Measurements from ENCODE around the gene SLC35B1. TPM values are rescaled to one million over a fixed set of nuclear protein-coding genes. Genes with fewer than 3 reads are reported as not detected.
A peak's percentile ranks its signal among the peaks of the same experiment; 100 is the strongest.

The SLC35B1 gene
- total RNA-seq, 1 donor from 2014 or later, result 67.4 TPM

DNA sequence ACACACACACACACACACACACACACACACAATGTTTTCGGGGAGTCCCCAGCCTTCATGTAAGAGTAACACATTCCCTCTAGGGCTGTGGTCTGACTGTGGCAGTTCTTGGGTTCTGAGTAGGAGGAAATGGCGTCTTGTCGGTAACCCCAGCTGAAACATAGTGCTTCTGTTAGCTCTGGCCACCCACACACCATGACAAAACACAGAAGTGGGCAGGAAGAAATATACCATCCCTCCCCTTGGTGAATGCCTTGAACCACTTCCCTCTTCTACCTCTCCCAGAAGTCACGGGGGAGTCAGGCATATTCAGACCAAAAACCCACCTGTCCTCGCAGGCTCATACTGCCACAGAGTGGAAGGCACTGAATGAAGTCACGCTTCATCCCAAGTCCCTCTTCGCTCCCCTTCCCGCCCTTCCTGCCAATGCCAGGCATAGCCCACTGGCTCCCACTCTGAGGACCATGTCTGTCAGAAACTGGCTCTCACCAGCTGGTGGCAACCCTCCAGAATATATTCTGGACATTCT lies 11.5 kb downstream of the SLC35B1 start:
- Mint-ChIP-seq H3K27ac (no peak overlapping the region), H3K36me3 (ENCODE audit: insufficient read depth) (peaks cover 10% of the 10 kb centered on the region), H3K9me3 (ENCODE audit: low read depth) (no peaks in the 10 kb centered on the region), H3K4me3 (ENCODE audit: low read depth) (no peak overlapping the region), H3K27me3 (peaks cover 22% of the 10 kb centered on the region), H3K4me1 (ENCODE audit: low read depth) (peaks cover 4% of the 10 kb centered on the region)
- no peak for DNase-seq (ENCODE audit: low spot score, unreplicated experiment)
- no peak for TF ChIP-seq CTCF (IDR thresholded peaks at IDR 0.05; ENCODE audit: unreplicated experiment)

DNA sequence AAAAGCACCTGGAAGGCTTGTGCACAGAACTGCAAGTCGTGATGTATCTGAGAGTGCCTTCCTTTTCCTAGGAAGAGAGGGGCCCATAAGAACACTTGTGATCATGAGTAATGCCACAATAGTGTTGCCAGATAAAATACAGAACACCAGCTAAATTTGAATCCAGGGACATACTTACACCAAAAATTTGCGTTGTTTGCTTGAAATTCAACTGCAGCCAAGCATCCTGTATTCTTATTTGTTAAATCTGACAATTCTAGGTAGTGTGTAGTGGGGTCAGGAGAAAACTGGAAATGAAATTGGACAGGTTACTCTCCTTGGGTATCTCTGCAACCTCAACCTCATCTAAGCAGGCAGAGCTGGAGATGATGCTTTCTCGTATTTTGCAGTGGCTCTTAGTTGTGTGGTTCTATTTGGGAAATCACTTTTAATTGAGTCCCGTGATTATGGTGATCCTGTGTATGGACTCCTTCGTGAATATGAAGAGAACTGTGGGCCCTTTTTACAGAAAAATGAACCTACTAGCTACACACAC lies 12.0 kb downstream of the SLC35B1 start:
- TF ChIP-seq CTCF (IDR thresholded peaks at IDR 0.05; ENCODE audit: unreplicated experiment), result no peak
- peaks cover 26% of the 10 kb centered on the region for H3K27me3 Mint-ChIP-seq
- no peak overlapping the region for H3K27ac Mint-ChIP-seq
- no peaks in the 10 kb centered on the region for H3K9me3 Mint-ChIP-seq (ENCODE audit: low read depth)
- no peak for DNase-seq (ENCODE audit: low spot score, unreplicated experiment)
- H3K4me1 Mint-ChIP-seq (ENCODE audit: low read depth), result peaks cover 4% of the 10 kb centered on the region
- peaks cover 5% of the 10 kb centered on the region for H3K36me3 Mint-ChIP-seq (ENCODE audit: insufficient read depth)
- H3K4me3 Mint-ChIP-seq (ENCODE audit: low read depth), result no peak overlapping the region

- peaks cover 26% of the 10 kb centered on the region for H3K27me3 Mint-ChIP-seq
- no peak overlapping the region for H3K4me3 Mint-ChIP-seq (ENCODE audit: low read depth)
- H3K9me3 Mint-ChIP-seq (ENCODE audit: low read depth), result no peaks in the 10 kb centered on the region
- H3K27ac Mint-ChIP-seq, result no peak overlapping the region
- H3K36me3 Mint-ChIP-seq (ENCODE audit: insufficient read depth), result peaks cover 2% of the 10 kb centered on the region
- peaks cover 4% of the 10 kb centered on the region for H3K4me1 Mint-ChIP-seq (ENCODE audit: low read depth)
- TF ChIP-seq CTCF (IDR thresholded peaks at IDR 0.05; ENCODE audit: unreplicated experiment), result peak; percentile 91
- peak; percentile 58 for DNase-seq (ENCODE audit: low spot score, unreplicated experiment)
Observed at GRCh38 chr17:49694847-49695697, 12.7 kb downstream of the SLC35B1 start.

GRCh38 chr17:49692751-49693150 lies 15.0 kb downstream of the SLC35B1 start:
- Mint-ChIP-seq H3K36me3 (ENCODE audit: insufficient read depth) (no peaks in the 10 kb centered on the region), H3K9me3 (ENCODE audit: low read depth) (no peaks in the 10 kb centered on the region)

More at GRCh38 chr17:49692751-49693150, 15.0 kb downstream of the SLC35B1 start:
- DNase-seq (ENCODE audit: low spot score, unreplicated experiment), result no peak
- no peak for TF ChIP-seq CTCF (IDR thresholded peaks at IDR 0.05; ENCODE audit: unreplicated experiment)
- H3K27me3 Mint-ChIP-seq, result peaks cover 26% of the 10 kb centered on the region
- H3K4me3 Mint-ChIP-seq (ENCODE audit: low read depth), result no peak overlapping the region
- H3K4me1 Mint-ChIP-seq (ENCODE audit: low read depth), result peaks cover 8% of the 10 kb centered on the region
- H3K27ac Mint-ChIP-seq, result no peak overlapping the region
